Activated gamma-delta T cell treated with anti-CD3 and anti-CD28 coated beads, Interleukin-2, amount 50 U/mL, for 16 hours (primary cell): ENCODE results near the gene SLC25A12.
"Not testable (repeated sequence)": the region's sequence is repeated elsewhere in the genome, so short reads cannot be mapped to it uniquely, and the experiment has no call there.

Source experiments
- DNase-seq: peaks from one replicate; pipeline ENCODE4 v3.0.0-alpha.2; 2020; ENCODE audit warnings: low read depth

The SLC25A12 gene

DNA sequence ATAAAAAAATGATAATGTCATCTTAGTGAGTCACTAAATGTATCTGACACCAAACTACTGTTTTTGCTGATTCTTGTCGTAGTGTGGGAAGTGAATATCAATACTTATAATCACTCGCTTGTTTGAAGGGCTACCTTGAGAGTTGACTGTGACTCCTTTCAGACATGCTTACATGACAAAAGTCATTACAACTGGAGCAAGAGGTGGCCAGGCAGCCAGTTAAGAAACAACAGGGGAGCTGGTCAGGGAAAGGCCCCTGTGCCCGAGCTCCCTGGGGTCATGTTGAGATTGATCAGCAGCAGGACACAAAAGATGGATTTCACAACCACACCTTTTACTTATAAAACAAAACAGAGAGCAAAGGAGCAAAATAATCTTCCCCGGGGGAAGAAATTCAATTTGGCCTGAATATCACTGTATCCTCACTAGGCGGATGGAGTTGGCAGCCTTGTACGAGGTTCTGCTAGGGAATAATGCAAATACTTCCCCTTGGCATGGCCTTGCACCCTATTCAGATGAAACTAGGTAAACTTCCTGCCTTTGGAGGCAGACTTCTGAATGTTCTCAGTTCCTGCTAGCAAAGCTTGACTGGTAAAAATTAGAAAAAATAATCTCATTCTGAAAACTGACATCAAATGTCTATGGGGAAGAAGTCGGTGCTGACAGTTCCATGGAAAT, 105.6 kb downstream of the SLC25A12 start:
- no peak for DNase-seq

DNA sequence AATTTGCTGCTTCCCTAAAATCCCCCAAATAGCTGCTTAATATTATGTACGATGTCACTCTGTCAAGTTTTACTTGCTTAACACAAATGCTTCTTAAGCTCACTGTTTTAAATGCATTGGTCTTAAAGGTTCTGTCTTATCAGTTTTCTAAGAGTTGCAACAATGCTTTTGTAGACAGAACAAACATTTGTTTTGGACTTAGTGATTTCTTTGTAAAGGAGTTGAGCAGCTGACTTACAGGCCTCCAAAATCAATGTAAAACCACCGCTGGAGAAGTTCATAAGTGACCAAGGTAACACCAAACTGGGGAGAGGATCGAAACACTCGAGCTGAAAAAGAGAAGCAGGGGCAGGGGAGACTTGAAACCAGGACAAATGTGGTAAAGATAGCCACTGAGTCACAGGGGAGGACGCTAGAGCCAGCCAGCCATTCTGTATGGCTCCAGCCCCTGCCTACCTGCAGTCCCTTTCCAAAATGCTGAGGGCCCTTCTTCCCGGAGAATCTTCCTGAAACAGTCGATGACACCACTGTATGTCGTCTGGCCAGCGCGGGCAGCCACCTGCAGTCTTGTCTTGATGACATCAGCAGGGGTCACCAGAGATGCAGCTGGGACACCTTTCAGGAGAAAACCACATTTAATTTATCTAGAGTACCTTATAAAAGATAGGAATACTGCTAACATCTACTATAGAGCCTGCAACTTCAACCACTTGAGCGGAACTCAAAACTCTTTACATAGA, 106.5 kb downstream of the SLC25A12 start:
- no peak for DNase-seq

DNA sequence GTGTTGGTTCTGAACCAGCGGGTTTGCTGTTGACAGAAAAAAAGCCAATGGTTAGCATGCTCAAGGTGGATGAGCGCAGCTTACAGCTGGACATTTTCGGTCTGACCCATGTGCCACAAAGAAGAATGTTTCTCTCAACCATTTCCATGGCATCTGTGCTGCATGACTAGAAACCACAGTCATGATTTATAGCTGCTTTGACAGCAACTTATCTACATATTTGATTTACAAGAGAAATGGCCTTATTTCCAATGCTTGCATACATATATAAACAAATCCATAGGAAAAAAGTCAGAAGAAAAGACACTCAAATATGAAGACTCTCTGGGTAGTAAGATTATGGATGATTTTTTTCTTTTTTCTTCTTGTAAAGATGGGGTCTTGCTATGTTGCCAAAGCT, 108.6 kb downstream of the SLC25A12 start:
- DNase-seq, result no peak

DNA sequence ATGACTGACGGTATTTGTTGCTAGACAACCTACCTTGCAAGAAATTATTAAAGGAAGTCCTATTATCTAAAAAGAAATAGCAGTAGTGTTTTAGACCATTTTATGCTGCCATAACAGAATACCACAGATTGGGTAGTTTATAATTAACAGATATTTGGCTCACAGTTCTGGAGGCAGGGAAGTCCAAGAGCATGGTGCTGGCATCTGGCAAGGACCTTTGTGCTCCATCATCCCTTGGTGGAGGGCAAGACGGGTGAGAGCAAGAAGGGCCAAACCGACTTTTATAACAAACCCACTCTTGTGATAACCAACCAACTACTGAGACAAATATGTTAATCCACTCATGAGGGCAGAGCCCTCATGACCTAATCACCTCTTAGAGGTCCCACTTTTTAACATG, 115.5 kb downstream of the SLC25A12 start:
- DNase-seq, result no peak

DNA sequence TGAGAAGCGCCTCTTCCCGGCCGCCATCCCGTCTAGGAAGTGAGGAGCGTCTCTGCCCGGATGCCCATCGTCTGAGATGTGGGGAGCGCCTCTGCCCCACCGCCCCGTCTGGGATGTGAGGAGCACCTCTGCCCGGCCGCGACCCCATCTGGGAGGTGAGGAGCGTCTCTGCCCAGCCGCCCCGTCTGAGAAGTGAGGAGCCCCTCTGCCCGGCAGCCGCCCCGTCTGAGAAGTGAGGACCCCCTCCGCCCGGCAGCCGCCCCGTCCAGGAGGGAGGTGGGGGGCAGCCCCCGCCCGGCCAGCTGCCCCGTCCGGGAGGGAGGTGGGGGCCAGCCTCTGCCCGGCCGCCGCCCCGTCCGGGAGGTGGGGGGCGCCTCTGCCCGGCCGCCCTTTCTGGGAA, 119.5 kb downstream of the SLC25A12 start:
- not testable (repeated sequence) for DNase-seq

DNA sequence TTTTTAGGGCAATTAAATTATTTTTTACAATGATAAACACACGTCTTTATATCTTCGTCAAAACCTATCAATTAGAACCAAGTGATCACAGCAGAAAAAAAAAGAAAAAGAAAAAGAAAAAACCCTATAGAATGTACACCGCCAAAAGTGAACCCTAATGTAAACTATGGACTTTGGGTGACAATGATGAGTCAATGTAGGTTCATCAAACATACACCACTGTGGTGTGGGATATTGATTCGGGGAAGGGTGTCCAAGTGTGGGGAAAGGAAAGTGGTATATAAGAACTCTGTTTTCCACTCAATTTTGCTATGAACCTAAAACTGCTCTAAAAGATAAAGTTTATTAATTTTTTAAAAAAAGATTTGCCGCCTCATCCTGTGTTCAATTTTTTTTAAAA, 121.7 kb downstream of the SLC25A12 start:
- no peak for DNase-seq

DNA sequence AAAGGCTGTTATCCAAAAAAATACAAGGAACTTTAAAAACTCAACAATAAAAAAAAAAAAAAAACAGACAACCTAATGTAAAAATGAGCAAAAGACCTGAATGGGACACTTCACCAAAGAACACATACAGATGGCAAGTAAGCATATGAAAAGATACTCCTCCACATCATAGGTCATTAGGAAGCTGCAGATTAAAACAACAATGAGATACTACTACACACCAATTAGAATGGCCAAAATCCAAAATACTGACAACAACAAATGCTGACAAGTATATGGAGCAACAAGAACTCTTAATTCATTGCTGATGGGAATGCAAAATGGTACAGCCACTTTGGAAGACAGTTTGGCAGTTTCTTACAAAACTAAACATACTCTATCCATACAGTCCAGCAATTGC, 122.6 kb downstream of the SLC25A12 start:
- no peak for DNase-seq

DNA sequence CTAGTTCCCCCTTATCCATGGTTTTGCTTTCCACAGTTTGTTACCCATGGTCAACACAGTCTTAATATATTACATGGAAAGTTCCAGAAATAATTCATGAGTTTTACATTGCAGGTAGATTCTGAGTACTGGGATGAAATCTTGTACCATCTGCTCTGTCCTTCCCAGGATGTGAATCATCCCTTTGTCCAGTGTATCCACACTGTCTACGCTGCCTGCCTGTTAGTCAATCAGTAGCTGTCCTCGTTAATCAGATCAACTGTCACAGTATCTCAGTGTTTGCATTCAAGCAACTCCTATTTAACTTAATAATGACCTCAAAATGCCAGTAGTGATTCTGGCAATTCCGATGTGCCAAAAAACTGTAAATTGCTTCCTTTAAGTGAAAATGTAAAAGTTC, 130.4 kb downstream of the SLC25A12 start:
- DNase-seq, result no peak

DNA sequence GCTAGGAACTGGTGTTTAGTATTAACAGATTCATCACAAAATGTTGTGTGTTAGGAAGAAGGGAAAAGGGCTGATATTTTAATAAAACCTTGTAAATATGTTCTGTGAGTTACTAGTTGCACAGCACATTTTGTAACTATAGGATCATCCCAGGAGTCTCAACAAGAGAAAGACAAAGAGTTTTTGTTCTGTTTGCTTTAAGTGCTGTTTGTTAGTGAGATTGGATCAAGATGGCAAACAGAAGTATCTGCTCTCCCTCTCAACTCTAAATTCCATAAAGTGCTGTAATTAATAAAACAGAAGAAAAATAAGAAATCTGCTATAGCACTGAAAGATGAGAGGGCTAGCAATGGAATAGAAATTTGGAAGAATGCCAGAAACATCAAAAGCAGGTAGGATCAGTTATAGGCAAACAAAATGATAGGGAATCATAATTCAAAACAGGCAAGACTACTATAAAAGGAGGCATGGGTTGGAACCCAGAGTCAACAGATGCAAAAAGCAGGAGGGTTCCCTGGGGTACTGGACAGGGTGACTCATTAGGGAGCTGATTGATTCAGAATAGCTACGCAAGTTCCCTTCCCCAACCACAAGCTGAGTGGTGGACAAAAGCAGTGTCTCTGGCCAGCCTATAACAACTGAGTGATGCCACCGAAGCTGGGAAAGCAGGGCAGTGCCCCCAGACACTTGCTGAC, 131.0 kb downstream of the SLC25A12 start:
- DNase-seq, result no peak

DNA sequence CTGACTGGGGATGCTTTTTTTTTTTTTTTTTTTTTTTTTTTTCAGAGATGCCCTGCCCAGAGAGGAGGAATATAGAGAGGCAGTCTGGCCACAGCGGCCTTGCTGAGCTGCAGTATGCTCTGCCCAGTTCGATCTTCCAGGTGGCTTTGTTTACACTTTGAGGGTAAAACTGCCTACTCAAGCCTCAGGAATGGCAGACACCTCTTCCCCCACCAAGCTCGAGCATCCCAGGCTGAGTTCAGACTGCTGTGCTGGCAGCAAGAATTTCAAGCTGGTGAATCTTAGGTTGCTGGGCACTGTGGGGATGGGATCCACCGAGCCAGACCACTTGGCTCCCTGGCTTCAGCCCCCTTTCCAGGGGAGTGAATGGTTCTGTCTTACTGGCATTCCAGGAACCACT, 132.9 kb downstream of the SLC25A12 start:
- DNase-seq, result not testable (repeated sequence)

DNA sequence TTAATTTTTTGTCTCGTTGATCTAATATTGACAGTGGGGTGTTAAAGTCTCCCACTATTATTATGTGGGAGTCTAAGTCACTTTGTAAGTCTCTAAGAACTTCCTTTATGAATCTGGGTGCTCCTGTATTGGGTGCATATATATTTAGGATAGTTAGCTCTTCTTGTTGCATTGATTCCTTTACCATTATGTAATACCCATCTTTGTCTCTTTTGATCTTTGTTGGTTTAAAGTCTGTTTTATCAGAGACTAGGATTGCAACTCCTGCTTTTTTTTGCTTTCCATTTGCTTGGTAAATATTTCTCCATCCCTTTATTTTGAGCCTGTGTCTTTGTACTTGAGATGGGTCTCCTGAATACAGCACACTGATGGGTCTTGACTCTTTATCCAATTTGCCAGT, 135.3 kb downstream of the SLC25A12 start:
- not testable (repeated sequence) for DNase-seq

DNA sequence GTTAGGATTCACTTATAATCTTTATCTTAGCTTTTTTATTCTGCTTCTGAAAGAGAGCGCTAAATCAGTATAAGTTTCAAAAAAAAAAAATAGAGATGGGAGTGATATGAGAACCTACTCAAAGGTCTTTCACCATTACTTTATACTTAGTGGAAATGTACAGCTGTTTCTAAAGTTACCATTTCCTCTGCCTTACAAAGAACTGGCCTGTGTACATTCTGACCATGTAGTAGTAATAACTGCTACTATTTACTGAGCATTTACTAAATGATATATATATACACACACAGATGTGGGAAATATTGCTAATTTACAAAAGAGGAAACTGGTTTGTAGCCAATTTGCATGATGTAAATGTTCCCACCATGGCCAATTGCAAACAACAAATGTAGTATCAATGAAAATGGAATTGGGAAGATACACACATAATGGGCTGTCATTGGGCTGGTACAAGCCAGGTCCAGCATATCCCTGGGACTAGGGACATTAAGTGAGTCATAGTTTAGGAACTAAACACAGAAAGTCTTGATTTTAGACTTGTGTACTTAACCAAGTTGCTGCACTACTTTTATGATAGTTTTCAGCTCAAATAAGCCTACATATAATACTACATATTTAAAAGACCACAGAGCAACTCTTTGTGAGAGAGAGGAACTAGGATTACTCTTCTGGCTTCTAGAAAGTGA, 139.6 kb downstream of the SLC25A12 start:
- no peak for DNase-seq

DNA sequence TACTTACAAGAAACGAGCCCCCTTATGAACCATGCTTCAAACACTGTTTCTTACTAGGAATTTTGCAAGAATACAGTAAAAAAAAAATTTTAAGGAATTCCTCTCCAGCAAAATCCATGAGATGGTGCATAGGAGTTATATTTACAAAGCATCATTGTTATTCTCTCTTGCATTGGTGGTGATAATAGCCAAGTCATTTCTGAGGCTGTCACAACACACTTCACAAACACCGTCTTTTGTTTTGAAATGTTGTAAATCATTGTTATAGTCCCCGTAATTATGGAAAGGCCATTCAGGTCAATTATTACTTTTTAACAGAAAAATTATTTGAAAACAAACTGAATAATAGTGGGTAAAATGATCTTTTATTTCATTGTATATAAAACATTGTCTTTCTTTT, 146.7 kb downstream of the SLC25A12 start:
- DNase-seq, result no peak

DNA sequence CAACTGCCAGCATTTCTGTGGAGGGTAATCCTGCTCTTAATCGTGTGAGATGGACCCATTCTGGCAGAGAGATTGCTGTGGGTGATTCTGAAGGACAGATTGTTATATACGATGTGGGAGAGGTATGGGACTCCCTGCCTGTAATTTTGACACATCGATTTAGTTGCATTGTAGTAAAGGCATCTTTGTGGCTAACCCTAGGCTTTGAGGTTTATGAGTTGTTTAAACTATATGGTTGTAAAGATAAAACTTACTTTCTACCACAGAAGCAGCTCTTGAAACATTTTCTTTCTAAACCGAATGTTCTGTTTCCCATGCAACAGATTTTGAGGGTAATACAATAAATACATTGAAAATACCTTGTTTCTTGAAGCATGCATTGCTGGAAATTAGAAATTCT, 148.2 kb downstream of the SLC25A12 start:
- no peak for DNase-seq

DNA sequence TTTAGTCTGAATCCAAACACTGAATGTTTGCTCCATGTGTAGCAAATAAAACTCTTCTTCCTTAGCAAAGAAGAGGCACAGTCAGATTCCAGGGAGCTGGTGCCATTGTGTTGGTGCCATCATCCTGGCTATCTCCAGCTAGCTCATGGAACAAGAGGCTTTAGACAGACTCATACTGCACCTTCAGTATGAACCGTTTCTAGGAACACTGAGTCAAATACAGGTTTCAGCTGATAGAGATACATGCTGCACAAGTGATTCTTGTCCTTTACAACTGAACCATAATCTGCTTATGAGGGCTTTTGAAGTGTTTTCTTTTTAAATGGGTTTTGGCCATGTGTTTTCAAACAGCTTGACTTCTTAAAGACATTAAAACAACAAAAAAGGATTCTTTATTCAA, 148.9 kb downstream of the SLC25A12 start:
- no peak for DNase-seq

DNA sequence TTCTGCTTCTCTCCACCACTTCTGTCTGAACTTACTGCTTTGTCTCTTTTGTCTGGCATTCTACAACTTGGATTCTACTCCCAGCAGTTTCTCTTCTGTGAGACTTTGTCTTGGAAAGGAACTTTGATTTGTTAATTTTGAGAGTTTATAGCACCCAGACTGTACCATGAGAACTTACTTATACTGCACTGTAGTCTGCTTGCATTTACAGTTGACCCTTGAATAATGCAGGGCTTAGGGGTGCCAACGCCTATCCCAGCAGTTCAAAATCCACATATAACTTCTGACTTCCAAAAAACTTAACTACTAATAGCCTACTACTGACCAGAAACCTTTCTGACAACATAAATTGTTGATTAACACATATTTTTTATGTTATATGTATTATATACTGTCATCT, 151.3 kb downstream of the SLC25A12 start:
- no peak for DNase-seq

DNA sequence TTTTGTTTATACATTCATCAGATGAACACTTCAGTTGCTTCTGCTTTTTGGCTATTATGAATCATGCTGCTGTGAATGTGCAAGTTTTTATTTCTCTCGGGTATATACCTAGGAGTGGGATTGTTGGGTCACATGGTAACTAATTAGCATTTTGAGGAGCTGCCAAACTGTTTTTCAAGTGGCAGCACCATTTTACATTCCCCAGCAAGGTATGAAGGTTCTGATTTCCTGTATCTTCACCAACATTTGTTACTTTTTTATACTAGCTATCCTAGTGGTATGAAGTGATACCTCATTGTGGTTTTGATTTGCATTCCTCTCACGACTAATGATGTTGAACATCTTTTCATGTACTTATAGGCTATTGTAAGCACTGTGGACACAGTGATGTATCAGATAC, 152.9 kb downstream of the SLC25A12 start:
- DNase-seq, result no peak

DNA sequence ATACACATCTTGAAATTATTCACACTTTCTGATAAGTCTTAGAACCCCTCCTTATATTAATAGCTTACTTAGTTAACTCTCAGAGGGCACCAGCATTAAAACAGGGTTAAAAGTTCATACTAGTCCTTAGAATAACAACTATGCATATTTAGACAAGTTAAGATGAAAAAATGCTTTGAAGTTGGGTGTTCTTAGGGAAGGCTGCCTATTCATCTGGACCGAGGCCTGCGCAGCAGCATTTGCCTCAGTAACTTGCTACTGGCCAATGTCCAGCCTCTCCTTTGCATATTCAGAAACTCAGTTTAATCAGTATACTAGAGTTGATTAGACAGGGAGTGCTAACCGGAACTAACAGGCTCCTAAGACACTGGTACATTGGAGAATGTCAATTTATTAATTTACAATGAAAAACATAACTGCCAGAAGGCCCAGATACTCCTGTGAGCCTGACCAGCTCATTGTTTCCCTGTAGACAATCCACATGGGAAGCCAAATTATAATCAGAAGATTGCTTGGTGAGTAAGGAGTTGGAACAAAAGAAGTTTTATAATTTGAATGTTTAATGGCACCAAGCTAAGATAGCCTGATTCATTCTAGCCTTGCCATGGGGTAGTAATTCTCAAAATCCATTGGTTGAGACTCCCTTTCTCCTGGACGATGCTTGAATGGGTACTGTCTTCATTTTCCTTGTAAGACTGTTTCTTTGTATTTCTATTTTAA, 157.9 kb downstream of the SLC25A12 start:
- no peak for DNase-seq
